Keratinocyte (primary cell): ENCODE results near the gene GPALPP1. TPM values are rescaled to one million over a fixed set of nuclear protein-coding genes. Genes with fewer than 3 reads are reported as not detected.

ENCODE experiments used
- DNase-seq: peaks from one replicate; pipeline ENCODE4 v3.0.0-alpha.2; 2011; ENCODE audit warnings: low read depth, missing footprints, low spot score
- FAIRE-seq: peaks from 2 replicates; lab custom pipeline; 2011; peaks lifted over from hg19 to GRCh38; lab: Jason Lieb, UNC
- H2AFZ ChIP-seq: 2 replicates; pipeline ENCODE4 v1.6.0; 2012; ENCODE audit warnings: low read length, control low read depth, inconsistent platforms; ENCODE audit not compliant: control insufficient read depth
- H3K27ac ChIP-seq: 2 replicates; pipeline ENCODE4 v1.5.1; 2011; ENCODE audit warnings: low read length; ENCODE audit not compliant: control insufficient read depth, insufficient read depth
- H3K27me3 ChIP-seq: 3 replicates; pipeline ENCODE4 v1.6.0; 2011; ENCODE audit warnings: low read length; ENCODE audit not compliant: control insufficient read depth, insufficient read depth; ENCODE audit errors: extremely low read depth
- H3K36me3 ChIP-seq, 2 experiments: 2 replicates in 1 of 2; 3 replicates in 1 of 2; pipeline ENCODE4 v1.5.1; 2011; ENCODE audit warnings: low read length in 2 of 2, mild to moderate bottlenecking in 1 of 2; ENCODE audit not compliant: control insufficient read depth in 2 of 2, insufficient read depth in 2 of 2; ENCODE audit errors: extremely low read depth in 1 of 2
- H3K4me1 ChIP-seq: 3 replicates; pipeline ENCODE4 v1.5.1; 2011; ENCODE audit warnings: low read length; ENCODE audit not compliant: control insufficient read depth, insufficient read depth; ENCODE audit errors: extremely low read depth
- H3K4me2 ChIP-seq: 3 replicates; pipeline ENCODE4 v1.6.0; 2011; ENCODE audit warnings: low read depth, low read length; ENCODE audit not compliant: control insufficient read depth, insufficient read depth; ENCODE audit errors: extremely low read depth
- H3K4me3 ChIP-seq, 3 experiments: fragments of 200-600 bp in 1 of 3; sonication (generic) in 1 of 3; 2 replicates in 2 of 3; 3 replicates in 1 of 3; pipeline ENCODE4 v1.5.1; 2011 to 2016; ENCODE audit warnings: low read length in 3 of 3, mild to moderate bottlenecking in 3 of 3, control low read depth in 2 of 3, inconsistent platforms in 1 of 3, low read depth in 1 of 3, mixed read lengths in 1 of 3, mixed run types in 1 of 3, moderate library complexity in 1 of 3; ENCODE audit not compliant: control insufficient read depth in 2 of 3, insufficient read depth in 2 of 3; ENCODE audit errors: extremely low read depth in 1 of 3
- H3K79me2 ChIP-seq: 2 replicates; pipeline ENCODE4 v1.6.0; 2012; ENCODE audit warnings: low read length; ENCODE audit not compliant: control insufficient read depth, insufficient read depth
- H3K9ac ChIP-seq: 3 replicates; pipeline ENCODE4 v1.6.0; 2011; ENCODE audit warnings: low read length; ENCODE audit not compliant: control insufficient read depth, insufficient read depth; ENCODE audit errors: extremely low read depth
- H3K9me1 ChIP-seq: 3 replicates; pipeline ENCODE4 v1.6.0; 2011; ENCODE audit warnings: low read length; ENCODE audit not compliant: control insufficient read depth, insufficient read depth; ENCODE audit errors: extremely low read depth
- H3K9me3 ChIP-seq: 2 replicates; pipeline ENCODE4 v1.5.1; 2012; ENCODE audit warnings: low read depth, low read length; ENCODE audit not compliant: control insufficient read depth
- H4K20me1 ChIP-seq: 3 replicates; pipeline ENCODE4 v1.6.0; 2011; ENCODE audit warnings: low read length; ENCODE audit not compliant: control insufficient read depth, insufficient read depth; ENCODE audit errors: extremely low read depth
- EZH2 ChIP-seq: IDR thresholded peaks from one replicate; pipeline ENCODE4 v1.6.1; 2012; ENCODE audit warnings: inconsistent platforms, mild to moderate bottlenecking, low read length, moderate library complexity
- dilution Hi-C: fragments of 300-500 bp; cut with MboI; formaldehyde crosslinking; loops from one replicate; pipeline ENCODE4 v1.7.0; 2020; ENCODE audit warnings: low sequenced_read_pairs; ENCODE audit not compliant: extremely low pct_ligation_motif_present
- polyA plus RNA-seq, 5 experiments: library from polyadenylated mRNA; depleted of rRNA in 3 of 5; stranded (reverse) in 3 of 5; stranded (forward) in 1 of 5; unstranded in 1 of 5; fragments of >200 nt; gene quantifications; 1 replicate in 1 of 5; 2 replicates in 3 of 5; 3 replicates in 1 of 5; pipeline versions ENCODE4 v1.2.1 to v1.2.3, GENCODE V29; 2011 to 2012; ENCODE audit warnings: missing spikeins in 2 of 5, low read depth in 1 of 5, low replicate concordance in 1 of 5
- TF ChIP-seq, protein P1 (sequence below), 3 experiments: IDR thresholded peaks in 1 of 3; conservative IDR thresholded peaks in 1 of 3; optimal IDR thresholded peaks in 1 of 3; 2 replicates in 2 of 3; 3 replicates in 1 of 3; pipeline versions ENCODE3 to v1.5.1; 2011; ENCODE audit warnings: low read length in 3 of 3, mild to moderate bottlenecking in 3 of 3, moderate library complexity in 2 of 3, control low read depth in 1 of 3, inconsistent platforms in 1 of 3; ENCODE audit not compliant: insufficient read depth in 2 of 3; ENCODE audit errors: extremely low read depth in 1 of 3

Gene GPALPP1
- polyA plus RNA-seq, 1 donor (not counting 4 experiments of a cell fraction or from before 2014, with no cell fraction given): 17.7 TPM

DNA sequence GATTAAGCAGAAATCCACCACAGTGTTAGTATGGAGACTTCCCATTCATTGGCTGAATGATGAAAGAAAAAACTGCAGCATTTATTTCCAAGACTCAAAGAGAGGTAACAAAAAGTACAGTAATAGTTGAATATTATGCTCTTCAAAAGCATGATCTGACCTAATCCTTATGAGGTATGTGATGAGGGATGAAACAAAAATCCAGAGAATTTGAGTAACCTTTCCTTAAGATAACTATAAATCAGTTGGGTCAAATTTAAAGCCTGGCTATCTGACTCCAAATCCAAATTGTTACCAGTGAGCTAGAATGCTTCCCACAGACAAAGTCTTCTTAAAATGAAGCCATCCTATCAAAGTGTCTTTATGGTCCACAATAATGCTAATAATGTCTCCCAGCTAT is 38.2 kb upstream of the GPALPP1 start:
- H3K9me3 ChIP-seq: no peaks in the 10 kb centered on the region
- no peak overlapping the region for H3K27ac ChIP-seq
- DNase-seq (no peak), FAIRE-seq (no peak)
- H3K4me3 ChIP-seq: no peak overlapping the region
- H4K20me1 ChIP-seq: no peaks in the 10 kb centered on the region
- H3K4me2 ChIP-seq: no peak overlapping the region
- dilution Hi-C loops: no loop called here
- no peaks in the 10 kb centered on the region for H3K4me1 ChIP-seq
- H3K36me3 ChIP-seq: no peaks in the 10 kb centered on the region
- no peak overlapping the region for H2AFZ ChIP-seq
- no peaks in the 10 kb centered on the region for H3K27me3 ChIP-seq
- no peaks in the 10 kb centered on the region for H3K9me1 ChIP-seq
- no peak for TF ChIP-seq EZH2
- TF ChIP-seq, protein P1, sequence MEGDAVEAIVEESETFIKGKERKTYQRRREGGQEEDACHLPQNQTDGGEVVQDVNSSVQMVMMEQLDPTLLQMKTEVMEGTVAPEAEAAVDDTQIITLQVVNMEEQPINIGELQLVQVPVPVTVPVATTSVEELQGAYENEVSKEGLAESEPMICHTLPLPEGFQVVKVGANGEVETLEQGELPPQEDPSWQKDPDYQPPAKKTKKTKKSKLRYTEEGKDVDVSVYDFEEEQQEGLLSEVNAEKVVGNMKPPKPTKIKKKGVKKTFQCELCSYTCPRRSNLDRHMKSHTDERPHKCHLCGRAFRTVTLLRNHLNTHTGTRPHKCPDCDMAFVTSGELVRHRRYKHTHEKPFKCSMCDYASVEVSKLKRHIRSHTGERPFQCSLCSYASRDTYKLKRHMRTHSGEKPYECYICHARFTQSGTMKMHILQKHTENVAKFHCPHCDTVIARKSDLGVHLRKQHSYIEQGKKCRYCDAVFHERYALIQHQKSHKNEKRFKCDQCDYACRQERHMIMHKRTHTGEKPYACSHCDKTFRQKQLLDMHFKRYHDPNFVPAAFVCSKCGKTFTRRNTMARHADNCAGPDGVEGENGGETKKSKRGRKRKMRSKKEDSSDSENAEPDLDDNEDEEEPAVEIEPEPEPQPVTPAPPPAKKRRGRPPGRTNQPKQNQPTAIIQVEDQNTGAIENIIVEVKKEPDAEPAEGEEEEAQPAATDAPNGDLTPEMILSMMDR (optimal IDR thresholded peaks at IDR 0.05 in 1 of 3, IDR thresholded peaks at IDR 0.05 in 1 of 3, conservative IDR thresholded peaks at IDR 0.05 in 1 of 3; ENCODE audit: extremely low read depth in 1 of 3, insufficient read depth in 2 of 3, low read length in 3 of 3): no peak
- H3K9ac ChIP-seq: no peak overlapping the region
- H3K79me2 ChIP-seq: no peaks in the 10 kb centered on the region

DNA sequence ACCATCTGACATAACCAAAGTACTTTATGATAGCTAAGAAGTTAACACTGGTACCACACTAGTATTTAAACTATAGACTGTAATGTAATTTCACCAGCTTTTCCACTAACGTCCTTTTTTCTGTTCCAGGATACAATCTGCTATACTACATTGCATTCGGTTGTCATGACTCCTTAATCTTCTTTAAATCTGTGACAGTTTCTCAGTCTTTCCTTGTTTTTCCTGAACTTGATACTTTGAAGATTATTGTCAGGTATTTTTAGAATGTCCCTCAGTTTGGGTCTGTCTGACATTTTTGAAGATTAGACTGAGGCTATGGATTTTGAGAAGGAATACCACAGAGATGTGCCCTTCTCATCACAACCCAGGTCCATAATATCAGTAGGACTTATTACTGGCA is 36.7 kb upstream of the GPALPP1 start:
- no peaks in the 10 kb centered on the region for H4K20me1 ChIP-seq
- no peak overlapping the region for H3K9ac ChIP-seq
- H3K4me1 ChIP-seq: no peaks in the 10 kb centered on the region
- no peaks in the 10 kb centered on the region for H3K27me3 ChIP-seq
- peaks cover 0 to 4% of the 10 kb centered on the region in 2 experiments for H3K36me3 ChIP-seq
- TF ChIP-seq, protein P1 (optimal IDR thresholded peaks at IDR 0.05 in 1 of 3, IDR thresholded peaks at IDR 0.05 in 1 of 3, conservative IDR thresholded peaks at IDR 0.05 in 1 of 3; ENCODE audit: extremely low read depth in 1 of 3, insufficient read depth in 2 of 3, low read length in 3 of 3): no peak
- TF ChIP-seq EZH2: no peak
- no peaks in the 10 kb centered on the region for H3K9me1 ChIP-seq
- H3K4me3 ChIP-seq: no peak overlapping the region
- no peak overlapping the region for H3K4me2 ChIP-seq
- DNase-seq (no peak), FAIRE-seq (no peak)
- H2AFZ ChIP-seq: no peak overlapping the region
- H3K9me3 ChIP-seq: no peaks in the 10 kb centered on the region
- dilution Hi-C loops: no loop called here
- no peaks in the 10 kb centered on the region for H3K79me2 ChIP-seq
- no peak overlapping the region for H3K27ac ChIP-seq
